A549 (cell line): ENCODE data around the gene VNN1. TPM values are rescaled to one million over a fixed set of nuclear protein-coding genes. Genes with fewer than 3 reads are reported as not detected.

Experiments
- polyA plus RNA-seq, 4 experiments: library from polyadenylated mRNA; depleted of rRNA in 3 of 4; stranded (reverse); fragments of >200 nt; fragmentation: RNase III in 1 of 4; extraction: RNeasy Plus Mini Kit Qiagen cat#74134 plus additional on column Dnase treatment in 1 of 4; gene quantifications; 2 replicates in 3 of 4; 3 replicates in 1 of 4; pipeline ENCODE4 v1.2.3, GENCODE V29; 2011 to 2017

The VNN1 gene
- polyA plus RNA-seq, 2 of the 4 experiments (the other 2 are of a cell fraction): 0.03 to 0.09 TPM

Other genes starting within 250 kb of the VNN1 start
- gene STX7, start 200.9 kb downstream of the VNN1 start, polyA plus RNA-seq (2011; rRNA removed): 22.8 and 29.5 TPM in 2 replicates
- 18.4 to 19.8 TPM (median 19.2 TPM) in 3 replicates for gene STX7, start 200.9 kb downstream of the VNN1 start, polyA plus RNA-seq (2017; fragmentation: RNase III; extraction: RNeasy Plus Mini Kit Qiagen cat#74134 plus additional on column Dnase treatment)
- not detected in 2 replicates for gene TAAR9, start 175.8 kb downstream of the VNN1 start, polyA plus RNA-seq (2011; rRNA removed)
- not detected in 3 replicates for gene TAAR9, start 175.8 kb downstream of the VNN1 start, polyA plus RNA-seq (2017; fragmentation: RNase III; extraction: RNeasy Plus Mini Kit Qiagen cat#74134 plus additional on column Dnase treatment)
- not detected in 2 replicates for gene TAAR8, start 161.4 kb downstream of the VNN1 start, polyA plus RNA-seq (2011; rRNA removed)
- gene TAAR8, start 161.4 kb downstream of the VNN1 start, polyA plus RNA-seq (2017; fragmentation: RNase III; extraction: RNeasy Plus Mini Kit Qiagen cat#74134 plus additional on column Dnase treatment): not detected in 3 replicates
- not detected in 2 replicates for gene TAAR6, start 143.7 kb downstream of the VNN1 start, polyA plus RNA-seq (2011; rRNA removed)
- gene TAAR6, start 143.7 kb downstream of the VNN1 start, polyA plus RNA-seq (2017; fragmentation: RNase III; extraction: RNeasy Plus Mini Kit Qiagen cat#74134 plus additional on column Dnase treatment): not detected in 3 replicates
- not detected in 2 replicates for gene TAAR5, start 124.3 kb downstream of the VNN1 start, polyA plus RNA-seq (2011; rRNA removed)
- not detected in 3 replicates for gene TAAR5, start 124.3 kb downstream of the VNN1 start, polyA plus RNA-seq (2017; fragmentation: RNase III; extraction: RNeasy Plus Mini Kit Qiagen cat#74134 plus additional on column Dnase treatment)
- gene TAAR2, start 89.8 kb downstream of the VNN1 start, polyA plus RNA-seq (2011; rRNA removed): not detected in 2 replicates
- not detected in 3 replicates for gene TAAR2, start 89.8 kb downstream of the VNN1 start, polyA plus RNA-seq (2017; fragmentation: RNase III; extraction: RNeasy Plus Mini Kit Qiagen cat#74134 plus additional on column Dnase treatment)
- not detected in 2 replicates for gene TAAR1, start 54.9 kb downstream of the VNN1 start, polyA plus RNA-seq (2011; rRNA removed)
- not detected in 3 replicates for gene TAAR1, start 54.9 kb downstream of the VNN1 start, polyA plus RNA-seq (2017; fragmentation: RNase III; extraction: RNeasy Plus Mini Kit Qiagen cat#74134 plus additional on column Dnase treatment)
- 0.09 TPM in 1 of 2 replicates, not detected in the other for gene VNN2, start 43.8 kb upstream of the VNN1 start, polyA plus RNA-seq (2011; rRNA removed)
- gene VNN2, start 43.8 kb upstream of the VNN1 start, polyA plus RNA-seq (2017; fragmentation: RNase III; extraction: RNeasy Plus Mini Kit Qiagen cat#74134 plus additional on column Dnase treatment): 0.13 TPM in 1 of 3 replicates, not detected in the others
- gene SLC18B1, start 84.6 kb upstream of the VNN1 start, polyA plus RNA-seq (2011; rRNA removed): 13.2 and 17.4 TPM in 2 replicates
- 4.2 to 4.5 TPM (median 4.2 TPM) in 3 replicates for gene SLC18B1, start 84.6 kb upstream of the VNN1 start, polyA plus RNA-seq (2017; fragmentation: RNase III; extraction: RNeasy Plus Mini Kit Qiagen cat#74134 plus additional on column Dnase treatment)
- 2,499 and 2,743 TPM in 2 replicates for gene RPS12, start 100.5 kb upstream of the VNN1 start, polyA plus RNA-seq (2011; rRNA removed)
- 1,913 to 2,040 TPM (median 1,987 TPM) in 3 replicates for gene RPS12, start 100.5 kb upstream of the VNN1 start, polyA plus RNA-seq (2017; fragmentation: RNase III; extraction: RNeasy Plus Mini Kit Qiagen cat#74134 plus additional on column Dnase treatment)